Calu3 (cell line): Measurements from ENCODE around the gene SLC51A. TPM values are rescaled to one million over a fixed set of nuclear protein-coding genes. Genes with fewer than 3 reads are reported as not detected.

Experiments
- BruUV-seq: library from RNA; stranded (reverse); fragments of 400-500 nt; replicated peaks from 2 replicates; lab custom pipeline; 2021; lab: Mats Ljungman, UMichigan
- CTCF ChIA-PET: fragments of 300-600 bp; sonication (Branson Sonifier 250); formaldehyde crosslinking; loops from one replicate; lab custom pipeline; 2022; ENCODE audit warnings: antibody characterized with exemption; lab: Charles Lee
- DNase-seq: peaks from one replicate; pipeline ENCODE4 v3.0.0; 2022
- H3K27ac Mint-ChIP-seq: one replicate; pipeline ENCODE4 v1.8.0; 2022; ENCODE audit warnings: mixed read lengths; ENCODE audit not compliant: unreplicated experiment
- H3K27me3 Mint-ChIP-seq: one replicate; pipeline ENCODE4 v1.8.0; 2022; ENCODE audit warnings: mixed read lengths; ENCODE audit not compliant: unreplicated experiment
- H3K36me3 Mint-ChIP-seq: one replicate; pipeline ENCODE4 v1.8.0; 2022; ENCODE audit warnings: mild to moderate bottlenecking, moderate library complexity, mixed read lengths; ENCODE audit not compliant: insufficient read depth, unreplicated experiment
- H3K4me1 Mint-ChIP-seq: one replicate; pipeline ENCODE4 v1.8.0; 2022; ENCODE audit warnings: mild to moderate bottlenecking, low read depth, mixed read lengths; ENCODE audit not compliant: unreplicated experiment
- H3K4me3 Mint-ChIP-seq: one replicate; pipeline ENCODE4 v1.8.0; 2022; ENCODE audit warnings: mild to moderate bottlenecking, low read depth, moderate library complexity, mixed read lengths; ENCODE audit not compliant: unreplicated experiment
- H3K9me3 Mint-ChIP-seq: one replicate; pipeline ENCODE4 v1.8.0; 2022; ENCODE audit warnings: low read depth, mixed read lengths; ENCODE audit not compliant: unreplicated experiment
- CTCF ChIP-seq: fragments of 200-600 bp; IDR thresholded peaks from one replicate; pipeline ENCODE4 v1.8.0; 2022; ENCODE audit warnings: antibody characterized with exemption; ENCODE audit not compliant: unreplicated experiment
- intact Hi-C: fragments of 100-400 bp; cut with micrococcal nuclease; formaldehyde crosslinking; loops from one replicate; pipeline ENCODE4 v1.10.0; 2022; ENCODE audit not compliant: unreplicated experiment
- total RNA-seq: library from RNA; stranded (reverse); gene quantifications from 2 replicates; pipeline ENCODE4 v1.2.3, GENCODE V29; 2022

Gene SLC51A
- total RNA-seq, 1 experiment from 2014 or later: not detected

- CTCF ChIA-PET: interaction anchor here (0.6 to 0.8 kb wide), 2 partner anchors 13 to 93 kb away, joined by 3 to 6 read pairs; no protein-coding TSS in a partner anchor
- intact Hi-C loops: no loop called here
- DNase-seq: no peak
- Mint-ChIP-seq H3K4me3 (no peak overlapping the region), H3K27me3 (no peaks in the 10 kb centered on the region), H3K27ac (no peak overlapping the region), H3K9me3 (no peaks in the 10 kb centered on the region), H3K36me3 (peaks cover 5% of the 10 kb centered on the region), H3K4me1 (peaks cover 24% of the 10 kb centered on the region)
- no TSS peak for BruUV-seq
- no peak for TF ChIP-seq CTCF
Observed at GRCh38 chr3:196280689-196281440, 64.5 kb downstream of the SLC51A start.

DNA sequence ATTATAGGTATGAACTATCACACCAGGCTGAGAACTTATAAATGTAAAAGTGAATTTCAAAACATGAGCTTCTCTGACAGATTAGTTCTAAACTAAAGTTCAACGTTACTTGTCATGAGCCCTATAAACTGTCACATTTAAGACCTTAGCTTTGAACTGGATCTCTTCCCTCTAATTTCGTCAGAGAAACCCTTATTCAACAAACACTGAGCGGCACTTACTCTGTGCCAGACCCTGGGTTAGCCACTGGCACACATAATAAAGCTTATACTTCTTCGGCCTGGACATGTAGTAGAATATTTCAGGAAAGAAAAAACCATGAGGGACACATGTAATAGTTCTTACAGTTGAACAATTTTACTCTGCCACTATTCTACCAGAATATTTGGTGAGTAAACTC is 65.6 kb downstream of the SLC51A start:
- Mint-ChIP-seq H3K4me3 (no peak overlapping the region), H3K36me3 (peaks cover 12% of the 10 kb centered on the region), H3K27me3 (no peaks in the 10 kb centered on the region), H3K9me3 (no peaks in the 10 kb centered on the region), H3K4me1 (peaks cover 32% of the 10 kb centered on the region), H3K27ac (no peak overlapping the region)
- DNase-seq: no peak
- no peak for TF ChIP-seq CTCF
- intact Hi-C loops: no loop called here
- no TSS peak for BruUV-seq
- CTCF ChIA-PET: interaction anchor here (0.6 to 0.8 kb wide), 3 partner anchors 11 to 386 kb away, joined by 3 to 7 read pairs (median 6); no protein-coding TSS in a partner anchor

Other genes with a start within 250 kb of the SLC51A start
- gene TFRC, start 134.4 kb upstream of the SLC51A start, total RNA-seq: 425 and 457 TPM in 2 replicates
- not detected in 2 replicates for gene ZDHHC19, start 5.1 kb upstream of the SLC51A start, total RNA-seq
- 47.0 and 50.0 TPM in 2 replicates for gene PCYT1A, start 71.2 kb downstream of the SLC51A start, total RNA-seq
- gene DYNLT2B, start 101.7 kb downstream of the SLC51A start, total RNA-seq: 7.8 and 10.8 TPM in 2 replicates
- not detected in 2 replicates for gene TM4SF19, start 121.9 kb downstream of the SLC51A start, total RNA-seq
- 46.1 and 49.0 TPM in 2 replicates for gene UBXN7, start 215.9 kb downstream of the SLC51A start, total RNA-seq